Suprapubic skin (tissue), 4 donors: ENCODE data around the gene SPARC.

Source experiments
- CTCF ChIP-seq, 2 donors: fragments of 200-600 bp in 1 of 2; fragments of 450-650 bp in 1 of 2; sonication (generic) in 1 of 2; IDR thresholded peaks; one replicate each; pipeline ENCODE4 v1.5.1; 2016 to 2019; ENCODE audit warnings: antibody characterized with exemption in 2 of 2, mild to moderate bottlenecking in 1 of 2, moderate library complexity in 1 of 2
- EP300 ChIP-seq: sonication (generic); formaldehyde crosslinking; IDR thresholded peaks from one replicate; pipeline ENCODE4 v1.6.1; 2017; ENCODE audit warnings: antibody characterized with exemption
- POLR2A ChIP-seq, 2 donors: fragments of 450-650 bp; IDR thresholded peaks; one replicate each; pipeline ENCODE4 v1.6.1; 2017; ENCODE audit warnings: antibody characterized with exemption in 2 of 2, mild to moderate bottlenecking in 2 of 2, moderate library complexity in 2 of 2
- POLR2AphosphoS5 ChIP-seq, 3 donors: sonication (generic); formaldehyde crosslinking; IDR thresholded peaks; one replicate each; pipeline ENCODE4 v1.6.1; 2017; ENCODE audit warnings: antibody characterized with exemption in 3 of 3

DNA sequence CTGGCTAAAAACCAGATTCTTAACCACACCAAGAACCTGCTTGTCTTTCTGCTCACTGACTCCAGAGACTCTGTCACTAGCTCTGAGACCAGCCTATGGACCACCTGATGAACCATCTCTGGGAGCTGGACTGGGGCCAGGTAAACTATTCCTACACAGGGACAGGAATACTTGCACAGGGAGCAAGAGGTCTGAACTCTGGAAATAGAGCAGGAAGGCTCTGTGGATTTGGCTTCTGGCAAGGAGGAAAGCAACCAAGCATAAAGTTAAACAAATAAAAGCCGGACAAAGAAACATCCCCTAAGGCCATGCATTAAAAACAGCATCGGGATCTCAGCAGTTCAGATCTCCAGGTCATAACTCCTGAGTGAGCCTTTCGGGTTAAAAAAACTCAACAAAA lies 5.6 kb upstream of the SPARC start:
- TF ChIP-seq CTCF (IDR thresholded peaks at IDR 0.05) (no peak), POLR2A (IDR thresholded peaks at IDR 0.05) (no peak), EP300 (no peak), POLR2AphosphoS5 (IDR thresholded peaks at IDR 0.05) (no peak)
